NCI-H526 (cell line): Measurements from ENCODE around the gene SAA2.
"Not testable (repeated sequence)": the region's sequence is repeated elsewhere in the genome, so short reads cannot be mapped to it uniquely, and the experiment has no call there.

Source experiments
- DNase-seq, 2 experiments: peaks; one replicate each; lab custom pipeline; 2025; lab: John Stamatoyannopoulos, UW

SAA2 gene

DNA sequence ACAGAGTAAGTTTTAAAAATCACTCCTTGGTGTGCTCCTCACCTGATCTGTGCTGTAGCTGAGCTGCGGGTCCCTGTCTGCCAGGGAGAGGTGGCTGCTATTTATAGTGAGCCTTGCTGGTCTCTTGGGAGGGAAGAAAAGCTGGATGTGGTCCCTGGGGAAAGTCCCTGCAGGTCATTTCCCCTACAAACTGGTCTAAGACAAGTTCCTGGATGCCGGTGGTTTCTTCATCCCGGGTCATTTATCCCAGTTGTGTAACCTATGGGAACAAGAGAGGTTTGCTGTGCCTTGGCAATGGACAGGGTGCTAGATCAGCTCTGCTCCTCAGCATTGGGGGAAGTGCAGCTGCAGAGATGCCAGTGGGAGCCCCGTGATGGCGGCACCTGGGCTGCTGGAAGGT, at the start of gene SAA2:
Gene SAA2 (minus strand): TSS at position 108 of the 400 bp plus-strand sequence. CDS start 657 bp downstream, outside the sequence.
- DNase-seq, result no peak

- no peak for DNase-seq
These were observed 46.8 kb upstream of the SAA2 start for GRCh38 chr11:18295316-18295715.

DNA sequence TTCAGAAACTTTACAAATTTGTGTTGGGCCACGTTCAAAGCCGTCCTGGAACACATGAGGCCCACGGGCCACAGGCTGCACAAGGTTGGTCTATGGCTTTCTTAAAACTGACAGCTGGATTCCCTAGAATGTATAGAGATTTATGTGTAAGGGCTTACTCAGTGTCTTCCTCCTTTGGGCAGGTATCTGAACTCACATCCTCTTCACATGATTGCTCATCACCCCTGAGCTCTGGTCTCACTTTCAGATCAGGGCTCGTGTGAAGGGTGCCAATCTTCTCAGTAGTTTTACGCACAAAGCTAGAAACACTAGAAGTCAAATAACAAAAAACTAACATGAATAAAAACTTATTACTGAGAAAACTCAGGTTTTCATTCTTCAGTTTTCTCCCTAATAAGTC, 46.4 kb upstream of the SAA2 start:
- DNase-seq, result no peak

DNA sequence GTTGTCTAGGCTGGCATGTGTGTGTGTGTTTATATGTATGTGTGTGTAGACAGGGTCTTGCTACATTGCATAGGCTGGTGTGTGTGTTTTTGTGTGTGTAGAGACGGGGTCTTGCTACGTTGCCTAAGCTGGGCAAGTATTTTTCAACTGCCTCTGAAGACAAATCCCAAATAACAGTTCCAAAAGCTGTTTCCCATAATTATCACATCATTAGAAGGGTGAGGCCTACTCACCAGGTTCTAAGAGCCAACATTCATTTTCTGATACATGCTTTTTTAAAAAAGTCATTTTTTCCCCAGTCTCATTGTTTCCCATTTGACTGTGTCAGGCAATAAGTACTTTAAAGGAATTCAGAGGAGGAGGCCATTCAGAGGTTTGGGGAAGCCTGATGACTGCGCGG, 40.4 kb upstream of the SAA2 start:
- DNase-seq, result no peak

DNA sequence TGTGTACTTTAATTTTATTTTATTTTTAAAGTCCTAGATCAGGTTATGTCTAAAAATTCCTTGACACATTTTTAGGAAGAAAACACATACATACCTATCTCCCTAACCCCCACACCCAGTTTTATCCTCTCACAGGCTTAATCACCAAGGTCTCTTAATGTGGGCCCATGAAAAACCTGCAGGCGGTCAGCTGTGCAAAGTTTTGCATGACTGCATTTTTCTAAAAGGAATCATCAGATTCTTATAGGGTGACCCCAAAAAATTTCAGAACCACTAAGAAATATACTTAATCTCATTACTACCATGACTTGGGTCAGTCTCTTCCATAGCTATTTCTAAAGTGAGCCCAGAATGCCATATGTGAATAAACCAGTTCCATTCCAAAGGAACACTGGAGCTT, 37.4 kb upstream of the SAA2 start:
- no peak for DNase-seq

DNA sequence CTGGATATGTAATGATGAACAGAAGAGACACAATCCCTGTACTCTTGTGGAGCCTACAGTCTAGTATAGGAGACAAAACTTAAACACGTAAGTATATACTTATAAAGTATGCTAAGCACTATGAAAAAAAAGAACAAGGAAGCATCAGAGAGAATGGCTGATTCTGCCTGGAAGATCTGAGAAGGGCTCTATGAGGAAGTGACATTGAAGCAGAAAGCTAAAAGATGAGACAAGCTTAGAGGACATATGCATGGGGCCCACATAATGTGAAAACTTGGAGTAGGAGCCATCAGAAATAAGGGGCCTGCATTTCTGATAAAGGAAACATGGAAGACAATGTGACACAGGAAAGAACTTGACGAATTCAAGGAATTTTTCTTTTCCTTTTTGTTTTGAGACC, 34.2 kb upstream of the SAA2 start:
- DNase-seq, result no peak

DNA sequence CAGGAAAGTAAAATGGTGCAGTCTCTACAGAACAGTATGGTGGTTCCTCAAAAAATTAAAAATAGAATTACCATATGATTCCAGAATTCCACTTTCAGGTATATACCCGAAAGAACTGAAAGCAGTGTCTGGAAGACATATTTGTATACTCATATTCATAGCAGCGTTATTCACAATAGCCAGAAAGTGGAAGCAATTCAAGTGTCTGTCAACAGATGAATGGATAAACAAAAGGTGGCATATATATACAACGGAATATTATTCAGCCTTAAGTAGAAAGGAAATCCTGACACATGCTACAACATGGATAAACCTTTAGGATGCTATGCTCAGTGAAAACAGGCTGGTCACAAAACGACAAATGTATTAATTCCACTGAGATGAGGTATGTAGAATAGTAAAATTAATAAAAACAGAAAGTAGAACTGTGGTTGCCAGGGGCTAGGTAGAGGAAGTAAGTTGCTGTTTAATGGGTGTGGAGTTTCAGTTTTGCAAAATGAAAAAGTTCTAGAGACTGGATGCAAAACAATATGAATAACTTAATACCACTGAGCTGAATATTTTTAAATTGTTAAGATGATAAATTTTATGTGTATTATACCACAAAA, 32.1 kb upstream of the SAA2 start:
- DNase-seq, result no peak

GRCh38 chr11:18277565-18278271, 29.2 kb upstream of the SAA2 start:
- DNase-seq, result no peak

DNA sequence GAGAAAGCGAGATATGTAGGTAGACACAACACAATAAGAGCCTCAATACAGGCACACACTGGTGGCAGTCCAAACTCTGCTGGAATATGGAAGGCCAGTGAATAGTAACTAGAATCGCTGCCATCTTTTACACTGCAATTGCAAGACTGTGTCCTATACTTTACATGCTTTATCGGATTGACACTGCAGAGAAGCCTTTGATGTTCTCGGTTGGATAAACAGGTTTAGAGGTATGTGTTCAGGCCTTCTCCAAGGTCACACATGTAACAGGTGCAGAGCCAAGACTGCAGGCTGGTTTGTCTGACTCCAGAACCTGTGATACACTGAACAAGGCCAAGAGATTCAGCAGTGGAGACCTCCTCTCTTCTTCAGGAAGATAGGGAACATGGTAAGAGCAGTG, 22.7 kb upstream of the SAA2 start:
- no peak for DNase-seq

DNA sequence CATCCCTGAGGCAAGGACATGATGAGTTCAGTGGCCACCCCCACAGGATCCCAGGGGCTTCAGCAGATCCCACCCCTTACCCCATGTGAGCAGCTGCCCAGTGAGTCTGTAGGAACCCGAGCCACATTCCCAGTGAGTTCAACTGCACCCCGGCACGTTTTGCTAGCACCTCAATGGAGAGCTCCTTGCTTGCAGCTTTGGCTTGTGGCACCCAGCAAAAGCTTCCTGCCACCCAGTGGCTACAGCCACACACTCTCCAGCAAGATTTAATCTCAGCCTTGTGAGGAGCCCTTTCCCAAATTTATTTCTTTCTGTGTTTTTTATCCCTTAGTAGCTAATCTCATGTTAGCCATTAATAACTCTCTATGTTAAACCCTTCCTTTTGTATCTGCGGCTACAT, 21.6 kb upstream of the SAA2 start:
- DNase-seq, result no peak

- DNase-seq, result not testable (repeated sequence)
These were observed 20.8 kb upstream of the SAA2 start for GRCh38 chr11:18269252-18269651.

DNA sequence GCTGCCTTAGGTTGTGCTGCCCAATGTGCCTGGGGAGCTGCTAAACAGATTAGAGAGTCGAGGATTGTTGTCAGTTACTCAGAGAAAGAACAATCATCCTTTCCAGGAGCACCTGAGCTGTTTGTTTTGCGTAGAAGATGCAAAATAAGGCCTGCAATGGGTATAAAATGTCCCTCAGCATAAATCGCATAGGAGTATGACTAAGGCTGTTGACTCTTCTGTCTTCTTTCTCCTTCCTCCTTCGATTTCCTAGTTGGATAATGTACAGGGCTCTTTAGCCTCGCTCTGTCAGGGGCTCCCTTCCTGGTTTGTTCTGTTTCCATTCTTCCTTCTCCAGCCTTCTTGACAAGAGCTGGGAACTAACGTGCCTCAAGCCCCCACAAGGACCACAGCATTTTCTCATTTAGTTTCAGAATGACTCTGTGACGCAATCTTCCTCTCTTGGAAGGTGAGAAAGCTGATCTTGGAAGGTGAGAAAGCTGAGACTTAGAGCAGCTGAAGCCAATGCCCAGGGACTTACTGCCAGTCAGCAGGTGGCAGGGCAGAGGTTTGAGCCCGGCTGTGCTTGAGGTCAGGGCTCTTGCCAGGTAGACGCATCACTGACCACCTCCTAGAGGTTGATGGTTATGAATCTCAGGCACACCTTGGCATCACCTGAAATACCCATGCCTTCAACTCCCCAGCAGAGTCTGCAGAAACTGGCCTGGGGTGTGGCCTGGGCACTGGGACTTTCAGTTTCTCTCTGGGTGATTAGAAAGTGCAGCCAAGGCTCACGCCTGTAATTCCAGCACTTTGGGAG, 19.1 kb upstream of the SAA2 start:
- not testable (repeated sequence) for DNase-seq

- no peak for DNase-seq
These were observed 17.5 kb upstream of the SAA2 start, which contains the start of gene SAA1 for GRCh38 chr11:18265949-18266348. Gene SAA1, plus strand, starts transcription at chr11:18266264. Its CDS starts 624 bp downstream, at chr11:18266888.

DNA sequence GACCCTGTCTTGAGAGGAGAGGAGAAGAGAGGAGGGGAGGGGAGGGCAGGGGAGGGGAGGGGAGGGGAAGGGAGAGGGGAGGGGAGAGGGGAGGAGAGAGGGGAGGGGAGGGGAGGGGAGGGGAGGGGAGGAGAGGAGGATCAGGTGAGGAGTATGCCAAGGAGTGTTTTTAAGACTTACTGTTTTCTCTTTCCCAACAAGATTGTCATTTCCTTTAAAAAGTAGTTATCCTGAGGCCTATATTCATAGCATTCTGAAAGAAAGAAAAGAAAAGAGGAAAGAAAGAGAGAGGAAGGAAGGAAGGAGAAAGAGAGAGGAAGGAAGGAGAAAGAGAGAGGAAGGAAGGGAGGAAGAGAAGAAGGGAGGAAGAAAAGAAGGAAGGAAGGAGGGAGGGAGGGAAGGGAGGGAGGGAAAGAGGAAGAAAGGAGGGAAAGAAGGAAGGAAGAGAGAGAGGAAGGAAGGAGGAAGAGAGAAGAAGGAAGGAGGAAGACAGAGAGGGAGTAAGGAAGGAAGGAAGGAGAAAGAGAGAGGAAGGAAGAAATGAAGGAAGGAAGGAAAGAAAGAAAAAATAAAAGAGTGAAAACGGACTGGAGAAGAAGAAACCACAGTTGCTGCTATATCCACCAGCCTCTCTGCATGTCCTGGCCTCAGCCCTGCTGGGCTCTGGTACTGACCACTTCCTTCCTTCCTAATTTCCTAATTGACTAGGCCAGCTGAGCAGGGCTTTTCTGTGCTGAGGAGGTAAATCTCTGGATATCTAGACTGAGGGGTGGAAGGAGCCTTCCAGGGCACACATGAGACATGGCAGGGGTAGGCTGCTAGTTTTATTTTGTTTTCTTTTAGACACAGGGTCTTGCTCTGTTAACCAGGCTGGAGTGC, 16.4 kb upstream of the SAA2 start:
- no peak for DNase-seq

DNA sequence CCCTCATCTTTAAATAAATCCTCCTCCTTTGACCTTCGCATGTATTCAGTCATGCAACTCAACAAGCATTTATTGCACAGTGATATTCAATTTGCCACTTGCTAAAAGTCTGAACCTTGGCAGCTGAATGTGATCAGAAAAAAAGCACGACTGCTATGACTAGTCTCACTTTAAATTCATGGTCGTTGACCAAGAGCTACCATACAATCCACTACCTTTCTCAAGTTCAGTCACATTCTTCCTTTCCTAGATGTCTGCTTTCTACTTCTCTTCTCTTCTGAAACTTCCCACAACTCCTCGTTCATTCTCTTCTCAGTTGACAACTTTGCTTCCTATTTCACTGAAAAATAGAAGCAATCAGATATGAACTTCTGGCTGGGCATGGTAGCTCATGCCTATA, 15.6 kb upstream of the SAA2 start:
- no peak for DNase-seq

- not testable (repeated sequence) for DNase-seq
These were observed 14.3 kb upstream of the SAA2 start for GRCh38 chr11:18262681-18263350.

DNA sequence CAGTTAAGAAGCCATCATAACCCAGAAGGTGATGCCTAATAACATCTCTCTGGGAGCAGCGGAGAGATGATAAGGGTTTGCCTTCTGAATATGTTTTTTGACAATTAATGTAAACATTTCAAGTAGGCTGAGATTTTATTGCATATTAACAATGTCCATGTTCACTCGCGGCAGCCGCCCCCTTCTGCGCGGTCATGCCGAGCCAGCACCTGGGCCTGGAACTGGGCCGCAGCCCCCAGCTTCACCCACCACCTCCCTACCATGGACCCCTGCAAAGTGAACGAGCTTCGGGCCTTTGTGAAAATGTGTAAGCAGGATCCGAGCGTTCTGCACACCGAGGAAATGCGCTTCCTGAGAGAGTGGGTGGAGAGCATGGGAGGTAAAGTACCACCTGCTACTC, 13.3 kb upstream of the SAA2 start:
- DNase-seq, result no peak

DNA sequence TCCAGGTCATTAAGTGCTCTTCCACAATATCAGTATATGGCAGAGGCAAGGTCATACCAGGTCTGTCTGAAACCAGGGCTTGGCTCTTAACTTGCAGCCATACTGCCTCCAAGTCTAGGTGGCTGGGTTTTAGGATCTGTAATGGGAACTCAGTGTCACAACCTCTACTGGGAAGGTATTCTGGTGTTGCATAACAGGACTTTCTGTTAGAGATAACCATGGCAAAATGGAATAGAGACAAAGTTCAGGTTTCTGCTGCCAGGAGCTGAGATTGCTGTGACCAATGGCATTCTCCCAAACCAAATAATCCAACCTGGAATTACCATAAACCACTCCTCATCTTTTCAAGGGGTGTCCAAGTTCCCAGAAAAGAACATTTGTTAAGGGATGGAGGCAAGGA, 10.8 kb upstream of the SAA2 start:
- DNase-seq, result no peak

DNA sequence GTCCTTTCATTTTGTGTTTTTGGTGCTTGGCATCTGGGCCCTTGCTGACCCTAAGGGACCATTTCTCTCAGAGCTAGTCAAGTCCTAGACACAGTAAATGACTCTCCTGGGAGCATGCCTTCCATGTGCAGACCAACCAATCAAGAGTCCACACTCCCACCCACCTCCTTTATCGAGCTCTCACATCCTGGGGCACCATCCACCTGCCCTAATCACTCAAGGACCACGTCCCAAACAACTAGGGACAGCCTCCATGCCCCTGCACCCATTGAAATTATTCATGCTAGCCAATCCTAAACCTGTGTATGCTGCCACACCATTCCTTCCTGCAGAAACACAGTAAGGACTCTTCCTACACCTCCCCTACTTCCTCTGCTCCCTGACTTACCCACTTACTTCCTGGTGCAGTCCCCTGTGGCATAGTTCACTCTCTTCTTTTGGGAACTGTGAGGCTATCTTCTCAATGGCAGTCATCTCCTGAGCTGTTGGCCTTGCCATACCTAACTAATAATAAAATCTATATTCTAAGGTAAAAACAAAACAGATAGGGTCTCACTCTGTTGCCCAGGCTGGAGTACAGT, 6.4 kb upstream of the SAA2 start:
- no peak for DNase-seq

GRCh38 chr11:18253778-18254338, 5.4 kb upstream of the SAA2 start:
- no peak for DNase-seq

GRCh38 chr11:18253233-18253632, 4.8 kb upstream of the SAA2 start:
- no peak for DNase-seq
